EL (cell line): ENCODE results near the gene ERI2.

ENCODE experiments used
- DNase-seq: peaks from one replicate; pipeline ENCODE4 v3.0.0-alpha.2; 2016

The ERI2 gene, protein sequence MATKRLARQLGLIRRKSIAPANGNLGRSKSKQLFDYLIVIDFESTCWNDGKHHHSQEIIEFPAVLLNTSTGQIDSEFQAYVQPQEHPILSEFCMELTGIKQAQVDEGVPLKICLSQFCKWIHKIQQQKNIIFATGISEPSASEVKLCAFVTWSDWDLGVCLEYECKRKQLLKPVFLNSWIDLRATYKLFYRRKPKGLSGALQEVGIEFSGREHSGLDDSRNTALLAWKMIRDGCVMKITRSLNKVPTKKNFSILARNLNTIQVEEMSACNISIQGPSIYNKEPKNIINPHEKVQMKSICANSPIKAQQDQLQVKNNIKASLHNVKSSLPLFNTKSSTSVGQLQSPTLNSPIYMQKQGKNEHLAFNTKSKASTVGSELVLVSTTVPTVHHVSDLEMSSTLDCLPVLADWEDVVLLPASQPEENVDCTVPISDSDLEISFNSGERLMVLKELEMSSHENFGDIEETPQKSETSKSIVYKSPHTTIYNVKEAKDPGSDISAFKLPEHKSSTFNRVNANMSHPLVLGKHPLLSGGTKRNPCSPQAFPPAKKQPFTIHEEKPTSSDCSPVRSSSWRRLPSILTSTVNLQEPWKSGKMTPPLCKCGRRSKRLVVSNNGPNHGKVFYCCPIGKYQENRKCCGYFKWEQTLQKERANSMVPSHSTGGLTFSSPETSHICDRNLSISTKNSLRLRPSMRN

DNA sequence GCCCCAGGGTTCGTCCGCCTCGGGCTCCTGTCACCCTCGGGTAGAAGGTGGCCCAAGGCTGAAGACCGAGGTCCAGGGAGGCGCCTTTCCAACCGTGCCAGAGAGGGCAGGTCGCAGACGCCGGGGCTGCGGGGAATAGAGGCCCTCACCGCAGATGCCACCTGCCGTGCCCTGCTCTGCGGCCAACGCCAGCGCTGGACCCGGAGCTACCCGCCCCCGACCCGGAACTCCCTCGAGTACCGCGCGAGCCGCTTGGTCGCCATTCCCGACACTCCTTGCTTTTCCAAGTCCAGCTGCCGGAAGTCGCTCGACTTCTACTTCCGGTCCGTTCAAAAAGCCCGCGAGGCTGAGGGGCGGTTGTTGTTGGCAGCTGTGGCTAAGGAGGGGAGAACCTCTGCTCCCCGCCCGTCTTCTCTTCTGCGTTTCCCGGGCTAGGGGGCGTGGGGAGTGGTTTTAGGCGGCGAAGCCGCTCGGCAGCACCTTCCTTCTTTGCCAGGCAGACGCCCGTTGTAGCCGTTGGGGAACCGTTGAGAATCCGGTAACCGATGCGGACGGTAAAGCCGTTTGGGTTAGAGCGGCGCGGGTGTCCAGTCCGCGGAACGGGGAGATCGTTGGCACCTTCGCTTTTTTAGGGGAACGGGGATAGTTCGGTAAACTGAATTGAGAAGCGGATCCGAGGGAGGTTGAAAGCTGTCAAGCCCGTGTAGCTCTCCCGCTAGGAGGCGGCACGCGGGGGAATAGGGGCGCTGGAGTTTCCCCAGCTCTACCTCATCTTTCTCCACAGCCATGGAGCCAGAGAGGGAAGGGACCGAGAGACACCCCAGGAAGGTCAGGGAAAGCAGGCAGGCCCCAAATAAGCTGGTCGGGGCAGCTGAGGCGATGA lies at the start of gene ERI2, which contains the start of gene REXO5:
Gene ERI2, minus strand, starts transcription at position 305 of the 883 bp plus-strand sequence. Its CDS starts 42 bp downstream, at position 263.
Gene REXO5, plus strand, starts transcription at position 360 of the 883 bp plus-strand sequence. Its CDS starts 427 bp downstream, at position 787.
- DNase-seq: peak; percentile 96

DNA sequence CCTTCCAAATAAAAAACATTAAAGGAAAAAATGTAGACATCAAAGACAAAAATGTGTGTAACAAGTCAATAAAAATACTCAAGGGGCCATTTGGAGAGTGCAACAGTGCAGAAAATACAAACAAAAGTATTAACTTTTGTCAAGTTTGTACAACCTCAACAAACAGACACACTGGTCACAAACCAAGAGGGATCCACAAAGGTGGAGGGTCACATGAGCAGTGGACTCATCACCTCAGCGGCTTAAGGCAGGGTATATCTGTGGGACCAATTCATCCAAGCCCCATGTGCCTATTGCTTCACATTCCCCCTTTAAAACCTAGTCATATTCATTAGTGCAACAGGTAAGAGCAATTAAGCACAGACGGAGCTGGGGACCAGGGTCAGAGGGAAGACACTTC lies 48.7 kb upstream of the ERI2 start:
- no peak for DNase-seq

DNA sequence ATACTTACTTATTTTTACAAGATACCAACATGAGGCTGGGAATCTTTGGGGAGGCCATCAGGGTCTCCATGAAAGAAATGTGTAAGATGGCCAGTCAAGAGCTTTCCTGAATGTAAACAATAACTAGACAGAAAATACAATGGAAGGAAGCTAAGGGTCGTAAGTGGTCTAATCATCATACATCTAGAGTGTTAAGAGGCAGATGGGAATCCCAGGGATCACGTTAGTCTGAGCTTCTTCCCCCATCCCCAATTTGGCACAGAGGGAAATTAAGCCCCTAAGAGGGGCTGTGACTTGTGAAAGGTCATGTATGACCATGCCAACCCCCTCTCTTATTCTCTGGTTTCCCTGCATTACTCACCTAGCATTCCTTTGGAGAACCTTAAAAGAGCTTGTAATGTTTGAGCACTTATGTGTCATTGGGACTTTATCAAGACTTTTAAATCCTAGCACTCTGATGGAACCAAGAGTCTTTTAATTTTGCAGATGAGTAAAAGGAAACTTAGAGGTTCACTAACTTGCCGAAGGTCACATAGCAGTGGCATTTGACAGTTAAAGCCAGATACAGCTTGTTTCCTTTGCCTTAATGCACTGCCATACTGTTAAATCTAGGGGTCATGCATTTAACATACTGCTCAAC lies 47.8 kb upstream of the ERI2 start:
- no peak for DNase-seq

DNA sequence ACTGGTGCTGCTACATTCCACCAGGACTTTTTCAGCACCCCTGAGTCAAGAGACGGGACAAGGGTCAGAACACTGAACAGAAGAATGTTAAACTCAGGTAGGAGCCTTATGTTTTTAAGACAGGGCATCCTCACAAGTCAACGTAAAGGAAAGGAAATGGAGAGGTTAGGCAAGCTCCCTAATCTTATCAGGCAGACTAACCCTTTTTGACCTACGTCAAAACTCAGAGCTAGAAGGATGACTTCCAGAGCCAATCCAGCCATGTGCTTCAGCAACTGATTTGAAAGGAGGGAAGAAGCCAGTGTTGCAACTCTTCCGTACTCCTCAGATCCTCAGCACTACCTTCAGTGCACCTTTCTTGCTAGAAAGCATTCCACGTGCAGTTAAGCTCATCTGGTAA lies 46.9 kb upstream of the ERI2 start:
- DNase-seq: no peak

DNA sequence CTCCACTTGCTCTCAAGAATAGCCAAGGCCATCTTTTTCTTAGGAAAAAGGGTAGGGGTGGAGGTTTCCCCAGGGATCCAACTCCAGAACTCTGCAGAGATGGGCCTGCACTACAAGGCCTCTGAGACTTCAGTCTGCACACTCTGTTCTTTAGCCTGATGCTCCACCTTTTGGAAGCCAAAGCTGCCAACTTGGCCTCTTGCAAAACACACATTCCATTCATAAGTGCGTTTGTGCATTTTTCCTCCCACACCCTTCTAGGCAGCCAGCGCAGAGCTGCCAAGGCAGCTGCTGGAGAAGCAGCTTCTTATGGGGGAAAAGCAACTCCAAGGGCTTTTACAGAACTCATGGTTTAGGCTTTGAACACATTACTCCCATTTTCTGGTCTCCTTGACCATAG lies 45.3 kb upstream of the ERI2 start:
- peak; percentile 88 for DNase-seq

DNA sequence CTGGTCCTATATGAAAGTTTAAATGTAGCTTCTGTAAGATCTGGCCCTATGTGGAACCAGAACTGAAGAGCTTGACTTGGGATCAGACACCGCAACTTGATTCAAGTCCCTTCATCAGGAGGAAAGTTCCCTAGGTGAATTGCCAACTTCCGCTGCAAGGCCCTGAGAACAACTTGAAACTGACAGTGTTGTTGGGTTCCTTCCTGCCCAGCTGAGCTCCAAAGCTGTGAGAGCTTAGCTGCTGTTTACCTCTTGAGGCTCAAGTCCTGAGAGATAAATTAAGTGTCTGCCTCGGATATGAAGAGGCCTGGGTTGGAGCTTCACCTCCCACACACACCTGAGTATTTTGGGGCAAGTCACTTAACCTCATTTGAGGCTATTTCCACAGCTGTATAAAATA lies 44.7 kb upstream of the ERI2 start:
- DNase-seq: no peak

DNA sequence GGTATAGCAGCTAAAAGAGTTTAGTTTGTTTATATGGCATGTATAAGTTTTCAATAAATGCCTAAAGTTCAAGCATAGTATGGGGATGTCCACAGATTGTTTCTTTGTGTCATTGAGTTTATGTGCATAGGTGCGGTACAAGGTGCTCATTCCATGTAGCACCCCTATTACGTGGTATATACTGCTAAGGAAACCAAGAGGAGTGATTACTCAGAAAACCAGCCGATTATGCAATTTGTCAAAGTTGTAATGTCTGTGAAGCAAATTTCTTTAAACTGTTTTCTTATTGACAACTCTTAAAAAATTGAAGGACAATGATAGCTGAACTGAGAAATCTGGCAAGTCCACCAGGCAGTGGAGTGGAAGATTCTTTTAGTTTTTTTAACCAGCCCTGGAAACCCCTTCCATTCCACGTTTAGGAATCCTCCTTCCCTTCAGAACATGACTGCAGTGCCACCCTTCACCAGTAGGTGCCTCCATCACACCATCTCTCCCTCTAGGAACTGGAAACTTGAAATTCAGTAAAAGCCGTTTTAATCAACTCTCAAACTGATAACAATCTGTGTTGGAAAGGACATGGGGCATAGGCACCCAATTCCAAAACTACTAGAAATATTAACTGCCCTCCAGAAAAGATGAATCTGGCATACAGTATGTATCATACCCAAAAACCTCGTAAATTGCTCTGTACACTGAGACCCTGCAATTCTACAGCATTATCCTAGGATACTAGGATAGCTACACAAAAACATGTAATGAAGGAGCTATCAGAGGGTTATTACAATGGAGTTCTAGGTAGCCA lies 43.5 kb upstream of the ERI2 start:
- DNase-seq: peak; percentile 66

DNA sequence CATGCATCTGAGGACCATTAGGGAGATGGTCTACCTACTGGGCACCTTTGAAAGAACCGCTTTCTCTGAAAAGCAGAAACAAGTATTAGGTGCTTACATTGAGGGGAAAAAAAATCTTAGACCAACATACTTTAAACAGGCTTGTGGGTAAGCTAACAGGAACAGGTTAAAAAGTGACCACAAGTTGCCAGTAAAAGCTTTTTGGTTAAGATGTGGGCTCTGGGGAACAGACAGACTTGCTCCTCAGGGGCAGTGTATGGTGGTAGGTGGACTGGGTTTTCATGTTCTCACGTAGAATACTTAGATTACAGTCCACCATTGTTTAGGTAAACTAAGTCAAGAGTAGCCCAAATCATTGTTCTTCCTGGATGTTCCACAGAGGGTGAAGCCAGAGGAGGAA lies 41.3 kb upstream of the ERI2 start:
- DNase-seq: no peak

DNA sequence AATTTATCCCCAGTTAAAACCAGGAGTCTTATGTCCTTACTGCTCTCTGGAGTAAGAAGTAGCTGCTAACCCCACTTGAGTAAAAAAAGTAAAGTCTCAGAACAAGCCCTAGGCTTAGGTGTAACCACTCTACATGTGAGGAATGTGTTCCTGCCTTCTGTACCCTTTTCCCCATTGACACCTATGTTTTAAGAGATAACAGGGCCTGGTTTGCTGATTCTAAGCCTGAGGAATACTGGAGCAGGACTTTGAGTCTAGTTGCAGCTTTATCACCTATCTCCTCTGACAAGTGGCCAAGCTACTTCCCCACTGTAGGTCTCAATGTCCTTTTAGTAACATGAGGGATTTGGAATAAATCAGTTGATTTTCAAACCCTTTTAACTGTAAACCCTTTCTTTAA lies 40.3 kb upstream of the ERI2 start:
- DNase-seq: no peak

DNA sequence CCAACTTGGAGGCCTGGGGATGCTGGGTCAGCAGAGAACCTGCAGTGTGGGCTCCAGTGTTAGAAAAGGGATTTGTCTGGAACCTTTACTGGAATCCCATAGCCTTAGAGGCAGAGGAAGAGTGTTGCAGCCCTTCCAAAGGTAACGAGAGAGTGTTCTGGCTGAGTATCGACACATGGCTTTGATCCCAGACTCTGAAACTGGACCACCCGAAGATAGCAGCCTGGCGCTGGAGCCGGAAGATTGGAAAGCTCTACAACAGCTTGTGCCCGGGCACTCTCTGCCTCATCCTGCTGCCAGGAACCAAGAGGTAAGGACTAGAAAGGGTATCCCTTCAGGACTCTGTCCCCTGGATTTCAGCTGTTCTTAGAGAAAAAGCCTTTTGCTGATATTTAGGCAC lies 39.8 kb upstream of the ERI2 start:
- no peak for DNase-seq

DNA sequence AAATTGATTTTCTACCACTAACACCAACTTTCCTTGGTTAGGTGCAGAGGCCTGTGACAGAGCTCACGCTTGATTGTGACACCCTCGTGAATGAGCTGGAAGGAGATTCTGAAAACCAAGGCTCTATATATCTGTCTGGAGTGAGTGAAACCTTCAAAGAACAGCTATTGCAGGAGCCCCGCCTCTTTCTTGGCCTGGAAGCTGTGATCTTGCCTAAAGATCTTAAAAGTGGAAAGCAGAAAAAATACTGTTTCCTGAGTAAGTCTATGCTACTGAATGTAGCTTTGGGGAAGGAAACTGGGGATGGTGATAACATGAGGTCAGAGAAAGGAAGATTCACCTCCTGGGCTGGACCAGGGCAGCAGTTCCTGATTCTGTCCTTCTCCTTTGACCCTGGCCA lies 38.3 kb upstream of the ERI2 start:
- DNase-seq: no peak

DNA sequence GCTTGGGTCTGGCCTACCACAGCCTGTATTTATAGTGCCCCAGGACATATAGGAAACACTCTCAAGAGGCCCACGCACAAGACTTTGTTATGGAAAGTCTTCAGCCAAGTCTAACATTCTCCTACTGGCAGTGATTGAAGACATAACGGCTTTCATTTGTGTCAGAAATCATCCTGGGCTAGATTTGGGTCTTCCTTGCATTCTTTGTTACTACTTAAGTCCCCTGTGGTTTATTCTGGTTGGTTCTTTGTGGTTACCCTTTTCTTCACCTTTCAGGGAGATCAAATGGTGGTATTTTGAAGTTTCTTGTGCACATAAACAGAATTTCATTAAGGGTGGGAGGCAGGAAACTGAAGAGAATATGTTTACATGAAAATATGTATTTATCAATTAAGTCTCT lies 37.8 kb upstream of the ERI2 start:
- no peak for DNase-seq

DNA sequence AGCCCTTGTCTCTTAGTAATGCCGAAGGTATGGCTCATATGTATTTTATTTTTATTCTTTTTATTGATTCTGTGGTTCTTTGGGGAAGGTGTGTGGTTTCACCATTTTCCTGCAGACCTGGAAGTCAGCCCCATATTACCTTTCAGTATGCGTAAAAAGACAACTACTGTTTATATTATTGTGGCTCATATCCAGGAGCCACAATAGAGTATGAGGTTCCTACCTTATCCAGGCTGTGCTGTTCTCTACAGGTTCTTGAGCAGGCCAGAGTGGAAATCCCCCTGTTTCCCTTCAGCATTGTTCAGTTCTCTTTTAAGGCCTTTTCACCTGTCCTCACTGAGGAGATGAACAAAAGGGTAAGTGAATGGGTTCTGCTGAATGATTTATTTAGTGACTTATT lies 33.2 kb upstream of the ERI2 start:
- DNase-seq: no peak

DNA sequence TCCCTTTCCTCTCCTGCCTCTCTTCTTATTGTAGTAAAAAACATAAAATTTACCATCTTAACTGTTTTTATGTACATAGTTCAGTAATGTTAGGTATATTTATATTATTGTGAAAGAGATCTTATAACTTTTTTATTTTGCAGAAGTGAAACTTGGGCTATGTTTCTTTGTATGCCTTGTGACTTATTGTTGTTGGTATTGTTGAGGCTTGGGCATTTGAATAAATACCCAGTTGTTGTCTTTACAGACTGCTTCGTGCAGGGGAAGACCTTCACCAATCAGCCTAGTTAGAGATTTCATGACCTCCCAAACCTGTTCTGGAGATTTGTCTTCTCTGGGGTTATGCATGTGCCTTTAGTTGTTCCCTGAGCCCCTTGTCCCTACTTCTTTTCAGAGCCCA lies 32.0 kb upstream of the ERI2 start:
- DNase-seq: no peak

DNA sequence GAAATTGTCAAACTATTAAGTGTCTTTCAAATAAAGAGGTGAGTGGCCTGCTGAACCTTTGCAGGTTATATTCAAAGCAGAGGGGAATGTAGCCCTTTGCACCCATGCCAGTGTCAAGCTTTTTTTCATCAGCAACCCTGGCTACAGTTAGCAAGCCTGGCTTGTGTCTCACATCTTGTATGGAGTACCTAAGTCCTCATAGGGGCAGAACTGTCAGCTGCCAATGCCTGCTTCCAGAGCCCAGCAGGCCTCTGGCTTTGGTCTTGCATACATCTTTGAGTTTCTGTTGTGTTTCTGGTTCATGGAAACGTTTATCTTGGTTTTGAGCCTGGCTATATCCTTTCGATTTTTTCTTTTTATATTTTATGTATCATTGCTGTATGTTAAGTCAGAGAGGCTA lies 26.8 kb upstream of the ERI2 start:
- DNase-seq: no peak

DNA sequence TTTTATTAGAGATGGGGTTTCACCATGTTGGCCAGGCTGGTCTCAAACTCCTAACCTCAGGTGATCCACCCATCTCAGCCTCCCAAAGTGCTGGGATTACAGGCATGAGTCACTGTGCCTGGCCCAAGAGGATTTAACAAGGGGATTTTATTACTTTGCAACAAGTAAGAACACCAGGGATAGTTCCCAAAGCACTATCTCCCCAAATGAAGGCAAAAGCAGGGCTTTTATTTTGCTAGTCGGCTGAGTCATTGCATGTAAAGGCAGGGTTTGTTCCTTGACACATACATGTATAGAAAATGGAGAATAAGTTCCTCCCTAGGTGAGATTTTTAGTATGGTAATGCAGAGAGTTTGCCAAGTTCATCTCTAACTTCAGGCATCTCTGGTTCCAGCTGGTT lies 24.1 kb upstream of the ERI2 start:
- no peak for DNase-seq

DNA sequence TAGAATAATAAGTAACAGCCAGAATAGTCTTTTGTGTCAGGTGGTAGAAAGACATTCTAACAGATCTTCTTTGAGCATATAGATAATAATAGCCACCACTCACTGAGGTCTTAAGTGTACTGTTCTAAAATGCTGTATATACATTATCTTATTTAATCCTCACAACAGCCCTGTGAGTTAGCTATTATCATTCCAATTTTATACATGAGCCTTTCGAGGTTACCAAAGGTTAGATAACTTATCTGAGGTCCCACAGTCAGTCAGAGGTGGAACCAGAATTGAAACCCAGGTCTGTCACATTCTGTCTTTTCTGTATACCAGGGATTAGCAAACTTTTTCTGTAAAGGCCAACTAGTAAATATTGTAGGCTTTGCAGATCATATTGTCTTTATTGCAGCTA lies 23.3 kb upstream of the ERI2 start:
- no peak for DNase-seq

DNA sequence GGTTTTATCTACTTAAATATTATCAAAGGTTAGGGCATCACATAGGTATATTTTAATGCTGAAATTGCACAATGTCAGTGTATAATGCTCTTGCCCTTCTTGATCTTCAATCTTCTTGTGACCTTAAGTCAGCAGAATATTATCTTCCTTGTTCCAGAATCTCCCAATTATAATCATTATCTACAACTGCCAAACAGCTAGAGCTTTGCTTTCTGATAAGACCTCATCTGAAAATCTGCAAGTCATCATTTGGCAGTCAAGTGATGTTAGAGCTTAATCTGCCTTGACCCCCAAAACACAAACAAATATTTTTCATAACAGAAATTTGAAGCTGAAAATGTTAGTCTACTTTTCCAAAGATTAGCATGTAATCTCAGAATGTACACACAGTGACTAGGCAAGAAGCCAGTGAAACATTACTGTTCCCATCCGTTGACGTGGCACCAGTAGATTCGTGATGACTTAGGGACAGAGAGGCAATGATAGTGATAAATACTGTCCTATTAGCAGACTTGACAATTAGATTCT lies 19.8 kb upstream of the ERI2 start:
- DNase-seq: no peak

DNA sequence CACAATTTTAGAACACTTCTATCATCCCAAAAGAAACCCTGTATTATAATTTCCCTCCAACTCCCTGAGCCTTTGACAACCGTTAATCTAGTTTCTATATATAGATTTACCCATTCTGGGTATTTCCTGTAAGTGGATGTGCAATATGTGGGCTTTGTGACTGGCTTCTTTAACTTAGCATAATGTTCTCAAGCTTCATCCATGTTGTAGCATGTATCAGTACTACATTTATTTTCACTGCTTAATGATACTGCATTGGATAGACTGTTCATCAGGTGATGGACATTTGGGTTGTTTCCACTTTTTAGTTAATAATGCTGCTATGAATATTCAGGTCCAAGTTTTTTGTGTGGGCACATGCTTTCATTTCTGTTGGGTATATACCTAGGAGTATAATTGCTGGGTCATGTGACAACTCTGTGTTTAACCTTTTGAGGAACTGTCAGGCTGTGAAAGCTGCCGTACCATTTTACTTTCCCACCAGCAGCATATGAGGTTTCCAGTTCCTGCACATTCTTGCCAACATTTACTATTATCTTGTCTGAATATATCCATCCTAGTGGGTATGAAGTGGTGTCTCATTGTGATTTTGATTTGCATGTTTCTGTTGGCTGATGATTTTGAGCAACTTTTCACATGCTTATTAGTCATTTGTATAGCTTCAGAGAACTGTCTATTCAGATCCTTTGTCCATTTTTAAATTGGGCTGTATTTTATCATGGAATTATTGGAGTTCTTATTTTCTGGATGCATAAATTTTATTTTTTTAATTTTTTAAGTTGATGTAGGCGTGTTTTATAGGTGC lies 16.5 kb upstream of the ERI2 start:
- DNase-seq: no peak

DNA sequence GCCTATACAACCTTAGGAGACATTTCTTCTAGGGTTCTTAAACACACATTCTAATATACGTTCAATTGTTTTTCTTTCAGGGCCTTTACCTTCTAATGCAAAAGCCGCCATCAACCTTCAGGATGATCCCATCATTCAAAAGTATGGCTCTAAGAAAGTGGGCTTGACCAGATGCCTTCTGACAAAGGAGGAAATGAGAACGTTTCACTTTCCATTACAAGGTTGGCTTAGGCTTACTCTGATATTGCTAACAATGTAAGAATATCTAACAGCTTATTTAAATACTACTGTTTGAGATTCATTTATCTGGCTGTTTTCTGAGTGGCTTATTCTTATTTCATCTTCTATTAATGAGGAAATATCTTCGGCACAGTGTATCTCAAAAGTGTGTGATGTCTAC lies 15.4 kb upstream of the ERI2 start:
- no peak for DNase-seq
